Ovary (tissue), 3 donors: ENCODE results near the gene CTLA4.

Source experiments
- CTCF ChIP-seq, 3 donors: fragments of 450-650 bp in 2 of 3; fragments of 200-600 bp in 1 of 3; IDR thresholded peaks; one replicate each; pipeline versions ENCODE4 v1.5.1 to v1.8.0; 2016 to 2022; ENCODE audit warnings: antibody characterized with exemption in 3 of 3, mild to moderate bottlenecking in 1 of 3
- POLR2A ChIP-seq: fragments of 450-650 bp; IDR thresholded peaks from one replicate; pipeline ENCODE4 v1.6.1; 2017; ENCODE audit warnings: antibody characterized with exemption, mild to moderate bottlenecking, moderate library complexity
- donor health status: DM: no; HTN: no; CAD: no.

DNA sequence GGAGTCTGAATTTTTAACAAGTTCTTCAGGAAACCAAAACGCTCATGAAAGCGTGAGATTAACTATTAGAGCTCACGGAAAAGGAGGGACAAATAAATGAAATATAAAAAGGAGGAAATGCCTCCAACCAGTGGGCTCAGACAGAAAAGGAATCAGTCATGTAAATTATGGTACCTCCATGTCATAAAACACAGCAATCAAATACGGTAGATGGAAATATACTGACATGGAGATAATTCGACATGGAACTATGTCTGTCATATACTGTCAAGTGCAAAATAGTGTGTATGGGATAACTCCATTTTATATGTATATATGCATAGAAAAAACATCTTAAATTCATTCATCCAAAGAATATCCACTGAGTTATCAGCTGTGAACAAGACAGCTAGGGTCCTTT lies 25.9 kb upstream of the CTLA4 start:
- TF ChIP-seq CTCF (IDR thresholded peaks at IDR 0.05) (no peak), POLR2A (no peak)
